NCI-H345 treated with DMSO at 0.1 percent for 48 hours (cell line): Measurements from ENCODE around the gene KLF7.

Experiments used
- DNase-seq: peaks from one replicate; lab custom pipeline; 2025; ENCODE audit not compliant: unreplicated experiment; lab: John Stamatoyannopoulos, UW

Gene KLF7

DNA sequence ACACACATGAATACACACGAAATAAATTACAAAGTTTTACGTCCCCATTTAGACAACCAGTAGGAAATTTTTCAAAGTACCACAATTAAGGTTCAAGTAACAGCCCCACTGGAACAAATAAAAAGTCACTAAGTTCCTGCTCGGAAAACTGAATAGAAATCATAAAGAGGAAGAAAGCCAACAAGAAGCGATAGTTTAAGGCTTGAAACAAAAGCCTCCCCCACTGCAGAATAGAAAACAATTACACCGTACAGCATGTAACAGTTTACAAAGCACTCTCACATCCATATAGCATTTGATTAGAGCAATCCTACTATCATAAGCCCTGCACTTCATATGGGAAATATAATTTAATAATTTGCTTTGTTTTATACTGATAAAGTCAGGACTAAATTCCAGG is 15.5 kb downstream of the KLF7 start:
- no peak for DNase-seq

DNA sequence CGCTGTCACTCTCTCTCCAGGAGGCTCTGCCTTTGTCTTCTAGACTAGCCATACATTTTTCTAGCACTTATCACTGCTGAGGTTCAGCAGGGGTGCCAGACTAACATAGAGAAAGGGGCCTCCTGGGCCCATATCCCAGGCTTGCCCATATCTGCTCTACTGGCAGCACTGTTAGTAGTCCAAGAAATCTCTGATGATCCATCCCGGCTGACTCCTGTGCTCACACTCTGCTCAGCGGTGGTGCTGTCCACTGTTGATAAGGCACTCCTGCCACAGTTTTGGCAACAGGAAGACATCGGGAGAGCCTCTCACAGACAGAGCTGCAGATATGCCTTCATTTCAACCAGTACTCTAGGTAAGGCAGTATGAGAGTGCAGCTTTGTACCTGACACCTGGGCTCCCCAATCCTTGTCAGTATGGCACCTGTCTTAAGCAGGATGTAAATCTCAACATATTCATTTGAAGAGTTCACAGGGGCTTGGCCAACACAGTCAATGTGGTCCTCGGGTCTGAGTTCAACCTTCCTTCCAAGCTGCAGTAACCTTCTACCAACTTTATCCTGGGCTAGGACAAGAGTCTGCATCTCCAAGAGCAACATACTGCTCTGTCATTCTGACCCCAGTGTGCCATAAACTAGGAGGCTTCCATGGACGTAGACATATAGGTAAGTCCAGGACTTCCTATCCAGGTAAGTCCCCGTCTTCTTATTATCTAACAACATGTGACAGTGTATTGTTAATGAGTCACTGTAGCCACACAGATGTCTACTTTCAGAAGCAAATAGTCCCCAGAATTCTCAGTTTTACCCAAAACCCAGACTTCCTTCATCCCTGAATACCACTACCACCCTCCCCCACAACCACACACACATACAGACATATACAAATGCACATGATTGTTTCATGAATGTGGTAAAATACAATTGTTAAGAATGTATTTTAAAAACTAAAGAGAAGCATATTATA is 16.2 kb downstream of the KLF7 start:
- no peak for DNase-seq

DNA sequence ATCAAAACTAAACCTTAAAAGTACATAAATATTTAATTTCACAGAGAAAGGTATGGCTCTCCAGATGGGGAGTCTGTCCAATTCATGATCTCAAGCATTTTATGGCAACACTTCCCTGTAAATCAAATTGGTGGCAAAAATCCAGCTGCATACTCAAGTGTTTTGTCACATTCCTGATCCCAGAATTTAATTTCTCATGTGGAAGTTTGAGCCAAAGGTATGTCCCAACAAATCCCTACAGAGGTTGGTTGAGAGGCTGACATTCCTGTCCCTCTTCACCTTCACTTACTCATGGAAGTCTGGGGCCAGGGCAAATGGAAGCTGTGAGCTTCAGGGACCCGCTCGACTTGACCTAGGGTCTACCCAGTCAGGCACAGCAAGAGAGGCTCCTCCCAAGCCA is 17.7 kb downstream of the KLF7 start:
- DNase-seq: no peak

DNA sequence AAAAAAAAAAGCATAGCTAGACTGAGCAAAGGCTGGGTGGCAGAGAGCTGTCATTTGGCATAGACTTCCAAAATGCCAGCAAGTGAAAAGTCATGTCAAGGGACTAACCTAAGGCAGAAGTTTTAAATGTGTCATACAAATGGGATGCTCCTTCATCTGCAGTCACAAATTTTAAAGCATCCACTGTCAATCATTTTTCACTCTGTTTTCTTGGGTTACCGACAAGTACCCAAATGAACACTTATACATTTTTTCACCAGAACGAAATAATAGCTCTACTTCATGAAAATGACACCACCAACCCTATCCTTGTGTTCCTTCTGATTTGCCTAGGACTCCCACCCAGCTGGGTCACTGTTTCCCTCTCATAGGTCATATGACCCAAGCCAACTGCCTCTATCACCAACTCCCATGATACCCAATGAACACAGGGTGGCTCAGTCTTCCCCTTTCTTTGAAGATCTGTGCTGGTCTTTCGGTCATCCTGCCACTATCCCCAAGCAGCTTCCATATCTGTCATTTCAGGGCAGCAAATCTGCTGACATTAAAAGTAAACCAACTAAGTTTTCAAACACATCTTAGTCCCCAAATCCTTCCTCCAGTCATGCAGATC is 21.5 kb downstream of the KLF7 start:
- DNase-seq: no peak

DNA sequence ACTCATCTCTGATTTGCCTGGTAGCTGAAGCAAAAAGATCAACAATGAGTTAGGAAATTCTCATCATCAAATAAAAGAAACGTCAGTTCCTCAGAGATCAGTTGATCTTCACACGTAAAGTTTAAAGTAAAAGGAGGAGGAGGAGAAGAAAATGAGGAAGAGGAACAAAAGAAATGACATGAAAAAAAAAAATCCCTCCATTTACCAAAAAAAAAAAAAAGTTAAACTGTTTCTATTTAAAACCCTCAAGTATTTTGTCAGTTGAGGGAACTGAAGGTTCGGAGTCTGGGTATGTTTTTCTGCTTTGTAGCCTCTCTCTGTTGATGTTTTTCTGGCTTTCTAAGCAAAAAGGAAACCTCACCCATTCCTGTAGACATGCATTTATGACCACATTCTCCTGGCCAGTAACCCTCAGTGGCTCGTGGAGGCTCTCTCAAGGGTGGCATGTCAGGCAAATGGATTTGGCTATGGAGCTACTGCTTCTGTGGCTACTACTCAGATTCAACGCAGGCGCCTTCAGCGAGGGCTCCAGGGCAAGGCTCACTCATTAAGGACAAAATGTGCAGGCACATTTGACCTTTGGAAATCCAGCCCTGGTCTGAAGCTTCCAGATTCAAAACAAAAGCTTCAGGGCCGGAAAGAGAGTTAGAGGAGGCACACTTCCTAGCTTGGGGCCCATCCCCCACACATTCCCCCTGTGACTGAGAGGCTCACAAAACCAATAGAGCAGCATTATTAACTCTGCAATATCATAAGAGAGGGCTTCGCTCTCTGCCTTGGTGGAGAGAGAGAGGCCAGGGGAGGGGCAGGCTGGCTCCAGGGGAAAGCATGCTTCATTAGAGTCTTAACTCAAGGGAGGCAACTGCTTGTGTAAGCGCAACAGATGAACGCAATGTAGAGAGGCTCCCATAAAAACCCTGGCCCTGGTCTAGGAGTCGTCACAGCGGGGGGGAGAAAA is 22.3 kb downstream of the KLF7 start:
- peak; percentile 12 for DNase-seq

DNA sequence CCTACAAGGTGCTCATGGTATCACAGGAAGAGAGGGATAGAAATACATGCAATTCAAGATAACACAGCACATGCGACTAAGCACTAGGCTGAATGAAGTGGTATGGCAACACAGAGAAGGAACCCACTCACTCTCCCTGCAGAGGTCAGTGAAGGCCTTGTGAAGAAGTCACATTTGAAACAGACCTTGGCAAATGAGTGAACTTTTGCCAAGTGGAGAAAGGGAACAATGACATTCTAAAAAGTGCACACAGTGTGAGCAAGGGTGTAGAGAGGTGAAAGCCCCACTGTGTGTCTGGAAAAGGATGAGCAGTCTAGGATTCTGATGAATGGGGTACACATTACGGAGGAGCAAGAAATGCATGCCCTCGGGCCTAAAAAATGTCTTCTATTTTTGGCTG is 23.3 kb downstream of the KLF7 start:
- DNase-seq: no peak

DNA sequence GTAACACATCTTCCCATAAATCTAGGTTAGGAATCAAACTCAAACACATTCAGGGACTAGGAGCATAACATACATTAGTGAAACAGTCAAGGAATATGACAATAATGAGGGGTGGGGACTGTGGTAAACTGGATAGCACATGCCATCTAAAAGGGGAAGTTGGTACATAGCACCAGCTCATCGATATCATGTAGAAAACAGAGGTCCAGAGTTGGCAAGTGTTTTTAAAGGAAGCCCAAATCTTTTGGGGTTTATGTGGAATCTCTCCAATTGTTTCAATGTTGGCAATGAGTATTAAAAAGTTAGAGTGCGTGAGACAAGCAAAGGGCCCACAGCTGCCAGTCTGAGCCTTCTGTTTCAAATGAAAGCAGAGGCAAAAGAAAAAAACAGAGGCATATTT is 24.4 kb downstream of the KLF7 start:
- DNase-seq: no peak

DNA sequence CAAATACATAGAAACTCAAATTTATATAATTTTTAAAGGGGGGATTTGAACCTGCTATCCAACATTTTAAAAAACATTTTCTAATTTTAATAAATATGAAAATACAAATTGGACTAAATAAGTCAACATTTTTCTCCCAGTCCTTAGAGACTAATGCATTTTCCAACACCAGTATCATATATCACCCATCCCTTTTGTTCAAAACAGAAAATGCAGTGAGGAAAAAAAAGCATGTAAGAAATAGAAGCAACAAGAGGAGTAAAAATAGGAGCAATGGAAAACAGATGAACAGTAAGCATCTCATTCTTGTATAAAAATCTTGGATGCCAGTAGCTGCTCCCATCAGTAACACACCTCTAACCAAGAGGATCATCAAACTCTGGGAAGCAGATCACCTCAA is 25.5 kb downstream of the KLF7 start:
- no peak for DNase-seq

DNA sequence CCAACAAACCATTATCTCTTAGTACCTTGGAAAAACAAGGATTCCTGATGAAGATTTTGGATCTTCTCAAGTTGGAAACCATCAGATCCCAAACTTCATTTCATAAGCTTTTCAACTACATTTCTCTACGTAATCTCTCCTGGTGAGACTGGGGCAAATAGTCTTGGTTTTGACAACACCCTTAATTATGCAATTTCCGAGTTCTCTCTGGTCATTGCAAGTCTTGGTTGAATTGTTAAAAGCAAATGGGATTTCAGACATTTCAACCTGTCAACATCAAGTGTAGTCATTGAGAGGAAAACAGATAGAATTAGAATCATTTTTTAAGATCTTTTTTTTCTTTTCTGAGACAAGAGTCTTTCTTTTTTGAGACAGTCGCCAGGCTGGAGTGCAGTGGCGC is 26.2 kb downstream of the KLF7 start:
- DNase-seq: no peak

DNA sequence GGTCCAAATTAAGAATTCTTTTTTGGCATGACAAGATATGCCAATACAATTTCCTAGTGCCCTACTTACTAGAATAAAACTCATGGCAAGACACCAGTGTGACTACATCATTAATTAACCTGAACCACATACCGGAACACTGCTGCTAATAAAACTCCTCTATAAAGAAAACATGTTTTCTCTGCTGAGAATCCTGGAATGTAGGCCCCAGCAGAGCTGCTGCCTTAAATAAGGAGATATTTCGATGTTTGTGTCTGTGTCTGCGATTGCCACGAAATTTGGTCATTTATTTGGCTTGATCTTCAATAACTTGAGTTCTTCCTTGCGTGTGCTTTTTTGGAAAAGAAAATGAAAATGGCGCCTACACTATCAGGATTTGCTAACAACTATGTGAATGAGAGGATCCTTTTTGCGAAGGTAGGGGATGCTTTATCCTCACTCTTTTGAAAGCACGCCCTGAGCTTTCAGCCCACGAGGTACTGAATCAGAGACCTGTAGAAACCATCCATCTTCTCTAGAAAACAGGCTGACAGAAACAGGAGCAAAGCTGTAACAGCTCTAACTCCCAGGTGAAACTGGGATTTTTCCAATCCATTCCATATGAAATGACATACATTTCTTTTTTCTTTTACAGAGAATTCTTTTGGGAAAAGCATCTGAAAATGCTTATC is 27.0 kb downstream of the KLF7 start:
- no peak for DNase-seq

DNA sequence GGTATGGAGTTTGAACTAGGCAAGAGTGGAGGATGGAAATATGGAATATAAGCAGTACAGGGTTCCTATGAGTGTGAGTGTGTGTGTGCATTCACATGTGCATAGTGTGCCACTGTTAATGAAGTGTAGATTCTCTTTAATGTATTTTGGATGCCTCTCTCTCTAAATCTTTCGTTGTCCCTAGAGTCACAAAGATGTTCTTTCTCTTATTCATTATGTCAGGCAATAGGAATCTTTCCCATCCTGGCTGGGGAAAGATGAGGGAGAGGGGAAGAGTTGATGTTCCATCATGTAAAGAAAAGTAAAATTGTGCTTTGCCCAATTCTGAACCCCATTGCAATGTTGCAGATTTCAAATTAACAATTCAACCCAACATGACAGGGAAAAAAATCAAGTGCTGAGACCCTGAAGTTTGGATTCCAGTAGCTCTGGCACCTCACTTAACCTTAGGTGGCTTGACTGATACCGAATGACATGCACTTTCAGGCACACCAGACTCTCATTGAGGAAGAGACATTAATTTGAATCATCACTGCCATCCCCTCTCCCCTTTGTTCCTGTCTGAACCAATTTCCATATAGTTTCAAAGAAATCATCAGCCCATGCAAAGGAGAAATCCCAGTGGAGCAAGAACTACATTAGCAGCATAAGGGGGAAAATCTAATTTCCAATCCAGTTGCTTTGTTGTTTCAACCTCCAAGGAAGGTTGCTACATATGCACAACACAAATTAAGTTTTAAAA is 28.0 kb downstream of the KLF7 start:
- DNase-seq: no peak

DNA sequence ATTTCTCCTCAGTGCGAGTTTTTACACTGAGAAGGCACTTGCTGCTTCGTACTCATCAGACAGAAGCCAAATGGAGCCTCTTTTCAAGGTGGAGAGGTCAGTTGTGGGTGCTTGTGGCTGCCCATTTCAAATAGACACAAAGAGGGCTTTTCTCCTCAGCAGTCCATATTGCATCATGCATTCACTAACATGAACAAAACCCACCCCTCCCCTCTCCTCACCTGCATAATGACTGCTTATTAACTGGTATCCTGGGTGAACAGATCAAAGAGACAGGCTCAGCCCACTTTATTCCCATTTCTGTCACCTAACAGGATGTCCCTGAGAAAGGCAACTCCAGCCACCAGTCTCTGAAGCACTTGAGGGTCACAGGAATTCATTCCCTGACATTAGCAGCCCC is 28.9 kb downstream of the KLF7 start:
- no peak for DNase-seq

DNA sequence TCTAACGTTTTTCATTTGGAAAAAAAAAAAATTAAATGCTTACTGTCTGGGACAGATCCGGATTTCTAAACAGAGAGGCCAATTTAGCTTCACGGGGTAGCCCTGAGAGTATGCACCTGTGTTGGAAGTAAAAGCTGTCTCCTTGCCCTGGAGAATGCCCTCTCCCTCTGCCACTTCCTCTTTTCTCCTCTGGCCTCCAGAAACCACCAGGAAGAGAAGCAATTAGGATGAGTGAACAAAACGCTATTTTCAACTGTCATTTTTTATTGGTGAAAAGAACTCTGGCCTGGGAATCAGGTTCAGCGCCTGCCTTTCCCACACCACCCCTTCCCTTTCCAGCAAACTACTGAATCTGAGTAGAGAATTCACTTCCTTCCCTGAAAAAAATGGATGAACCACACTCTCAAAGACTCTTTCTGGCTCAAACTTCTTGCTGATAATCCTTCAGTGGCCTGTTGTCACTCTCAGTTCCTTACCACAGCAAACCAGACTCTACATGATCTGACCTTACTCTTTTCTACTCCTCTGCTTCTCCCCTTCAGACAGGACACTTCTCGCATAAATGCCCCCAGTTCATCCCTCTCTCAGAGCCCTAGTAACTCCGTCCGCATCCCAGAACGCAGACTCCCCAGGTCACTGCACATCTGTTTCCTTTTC is 29.8 kb downstream of the KLF7 start:
- no peak for DNase-seq

DNA sequence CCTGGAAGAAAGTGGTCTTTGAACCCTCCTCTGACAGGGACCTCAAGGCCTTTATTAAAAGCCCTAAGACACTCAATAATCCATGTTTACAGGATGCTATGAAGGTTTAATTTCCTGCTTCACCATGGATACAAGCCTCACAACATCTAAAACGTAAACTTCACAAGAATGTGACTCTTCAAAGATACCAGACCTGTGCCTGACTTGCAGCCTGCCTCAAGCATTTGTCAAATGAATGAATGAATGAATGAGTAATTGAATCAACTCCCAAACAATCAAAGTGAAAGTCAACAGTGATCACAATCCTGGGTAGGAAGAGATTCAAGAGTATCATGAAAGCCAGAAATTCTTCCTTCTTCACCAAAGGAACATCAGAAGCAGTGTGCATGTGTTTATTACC is 30.4 kb downstream of the KLF7 start:
- DNase-seq: no peak

DNA sequence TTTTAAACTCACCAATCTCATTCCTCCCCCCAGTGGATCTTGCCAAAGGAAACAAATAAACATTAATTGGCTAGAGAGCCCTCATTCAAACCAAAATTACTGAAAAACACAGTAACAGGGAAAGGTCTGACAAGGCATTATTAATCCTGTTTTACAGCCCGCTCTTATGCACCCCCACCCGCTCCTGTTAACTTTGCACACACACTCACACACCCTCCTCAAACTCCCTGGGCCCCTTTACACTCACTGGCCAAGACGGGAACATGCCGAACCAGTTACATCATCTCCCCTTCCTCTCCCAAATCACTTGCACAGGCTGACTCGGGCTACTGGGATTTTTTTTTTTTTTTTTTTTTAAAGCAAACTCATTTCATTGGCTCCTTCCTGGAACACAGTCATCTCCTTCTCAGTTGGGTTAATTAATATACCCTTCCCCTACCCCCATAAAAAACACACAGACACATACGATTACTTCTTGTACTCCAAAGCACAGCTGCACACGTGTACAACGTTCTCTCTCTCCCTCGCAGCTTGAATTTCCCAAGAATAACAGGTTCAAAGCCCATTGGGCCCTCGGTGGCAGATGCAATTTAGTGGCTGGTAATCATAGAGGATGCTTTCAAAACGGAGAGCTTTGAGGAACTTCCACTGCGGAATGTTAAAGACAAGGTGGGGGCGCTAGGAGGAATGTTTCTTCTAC is 31.8 kb downstream of the KLF7 start:
- DNase-seq: no peak

DNA sequence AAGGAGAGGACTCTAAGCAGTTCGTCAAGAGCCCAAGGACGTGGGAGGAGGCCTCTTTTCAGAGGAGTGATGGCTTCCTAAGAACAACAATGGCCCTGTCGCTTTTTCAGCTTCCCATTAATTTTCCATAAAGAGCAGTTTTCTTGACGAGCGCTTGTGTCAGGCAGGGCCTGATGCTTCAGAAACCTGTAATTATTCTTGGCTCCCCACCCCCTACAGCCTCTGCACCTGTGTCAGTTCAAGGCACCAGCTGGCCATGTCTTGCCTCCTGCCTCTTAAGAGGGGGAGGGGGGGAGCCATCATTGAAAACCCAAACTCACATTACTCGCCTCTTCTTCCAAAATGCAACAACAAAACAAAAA is 32.3 kb downstream of the KLF7 start:
- DNase-seq: peak; percentile 72

DNA sequence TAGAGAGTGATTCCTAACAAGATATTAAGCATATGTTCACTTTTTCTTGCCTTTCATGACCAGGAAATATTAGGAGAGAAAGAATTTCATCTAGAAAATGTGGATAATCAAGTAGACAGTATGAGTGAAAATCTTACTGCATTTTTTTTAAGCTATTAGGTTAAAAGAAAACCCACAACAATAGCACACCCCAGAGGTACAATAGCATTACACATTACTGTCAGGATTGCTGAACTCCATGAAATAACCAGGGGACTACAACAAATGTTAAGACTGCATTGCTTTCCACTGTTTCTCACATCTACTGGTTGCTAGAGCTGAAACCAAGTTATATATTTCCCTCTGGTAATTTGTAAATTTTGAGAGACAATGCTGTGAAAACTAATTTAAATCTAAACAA is 33.7 kb downstream of the KLF7 start:
- DNase-seq: no peak

DNA sequence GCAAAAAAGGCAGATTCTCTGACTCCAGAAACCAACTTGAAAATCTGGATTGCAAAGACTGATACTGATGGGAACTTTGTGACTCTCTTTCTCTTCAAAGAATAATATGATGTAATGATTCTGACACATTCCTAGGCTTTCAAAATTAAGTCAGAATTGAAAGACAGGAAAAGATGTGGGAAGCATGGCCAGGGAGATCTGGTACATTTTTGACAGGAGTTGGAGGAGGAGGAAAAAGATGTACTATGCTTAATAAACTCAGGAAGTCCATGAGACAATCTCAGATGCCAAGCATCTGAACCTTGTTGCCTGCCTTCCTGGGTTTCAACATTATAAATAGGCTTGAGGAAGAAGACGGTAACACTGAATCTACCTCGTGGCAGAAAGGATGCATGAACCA is 34.2 kb downstream of the KLF7 start:
- no peak for DNase-seq

DNA sequence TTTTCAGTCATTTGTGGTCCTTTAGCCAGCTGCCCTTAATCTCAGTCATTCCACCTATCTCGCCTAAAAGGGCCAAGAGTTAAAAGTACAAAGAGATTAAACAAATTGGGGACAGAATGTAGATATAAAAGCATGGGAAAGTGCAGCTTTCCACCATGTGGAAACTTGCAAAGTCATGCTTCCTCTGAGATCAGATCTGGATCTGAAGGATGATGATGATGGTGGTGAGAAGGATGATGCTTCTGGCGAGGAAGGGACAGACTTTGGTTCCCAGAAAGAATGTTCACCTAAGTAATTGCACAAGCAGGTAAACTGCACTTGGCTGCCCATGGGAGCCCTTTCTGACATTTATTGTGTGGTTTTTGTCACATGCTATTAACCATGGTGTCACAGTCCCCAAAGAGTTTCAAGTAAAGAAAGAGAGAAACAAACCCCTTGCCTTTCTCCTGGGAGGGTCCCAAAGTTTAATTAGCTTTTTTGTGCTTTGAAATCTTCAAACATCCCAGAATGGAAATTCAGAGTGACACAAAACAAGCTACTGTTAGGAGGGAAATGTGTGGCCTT is 34.7 kb downstream of the KLF7 start:
- DNase-seq: no peak
